ENCODE data around the gene PPP3R1. TPM values are rescaled to one million over a fixed set of nuclear protein-coding genes. Genes with fewer than 3 reads are reported as not detected.

The PPP3R1 gene
- total and polyA plus RNA-seq, 12 donors, result 11.8 to 169 (median 52.1) TPM

GRCh38 chr2:68189991-68190784 is 62.1 kb downstream of the PPP3R1 start:
- intact Hi-C loops (cut with DNase I), result no loop called here

GRCh38 chr2:68188831-68189230 is 63.5 kb downstream of the PPP3R1 start:
- intact Hi-C loops (cut with DNase I), result no loop called here
- peak overlapping the region in 1 of 4 donors; percentile 1 for H3K4me3 ChIP-seq
- TF ChIP-seq CTCF (IDR thresholded peaks at IDR 0.05) (no peak), POLR2A (IDR thresholded peaks at IDR 0.05) (no peak)
- peaks cover 0 to 12% of the 10 kb centered on the region in 2 donors for H3K36me3 ChIP-seq (replicated peaks in 1 of 2)
- H3K9me3 ChIP-seq (replicated peaks in 1 of 3), result no peaks in the 10 kb centered on the region
- DNase-seq, result no peak
- no peak overlapping the region for H3K27ac ChIP-seq
- H3K4me1 ChIP-seq (replicated peaks in 1 of 2), result peaks cover 15 to 46% of the 10 kb centered on the region in 2 donors
- no peaks in the 10 kb centered on the region for H3K27me3 ChIP-seq
- 53 to 60% (median 57%) methylated on average over 5 of the region's 5 CpGs for WGBS, 4 donors

More at GRCh38 chr2:68189991-68190784, 62.1 kb downstream of the PPP3R1 start:
- H3K4me1 ChIP-seq (replicated peaks in 1 of 2), result peaks cover 27 to 60% of the 10 kb centered on the region in 2 donors
- H3K27me3 ChIP-seq, result no peaks in the 10 kb centered on the region
- H3K27ac ChIP-seq, result no peak overlapping the region
- DNase-seq, result no peak
- H3K4me3 ChIP-seq, result no peak overlapping the region
- TF ChIP-seq POLR2A (IDR thresholded peaks at IDR 0.05), result no peak
- no peak for TF ChIP-seq CTCF (IDR thresholded peaks at IDR 0.05)
- H3K36me3 ChIP-seq (replicated peaks in 1 of 2), result peaks cover 0 to 12% of the 10 kb centered on the region in 2 donors
- H3K9me3 ChIP-seq (replicated peaks in 1 of 3), result no peaks in the 10 kb centered on the region
- 90 to 95% (median 93%) methylated on average over 15 of the region's 15 CpGs for WGBS, 4 donors

- Histone ChIP-seq H3K4me1 (replicated peaks in 1 of 2) (peaks cover 2 to 31% of the 10 kb centered on the region in 2 donors), H3K36me3 (replicated peaks in 1 of 2) (peaks cover 0 to 12% of the 10 kb centered on the region in 2 donors), H3K4me3 (no peak overlapping the region), H3K9me3 (replicated peaks in 1 of 3) (no peaks in the 10 kb centered on the region), H3K27ac (no peak overlapping the region), H3K27me3 (no peaks in the 10 kb centered on the region)
- intact Hi-C loops (cut with DNase I), result no loop called here
- no peak for TF ChIP-seq POLR2A (IDR thresholded peaks at IDR 0.05)
- TF ChIP-seq CTCF (IDR thresholded peaks at IDR 0.05), result no peak
- DNase-seq, result no peak
- WGBS, 4 donors, result 16 to 29% (median 22%) methylated on average over 1 of the region's 1 CpG
These were observed 65.0 kb downstream of the PPP3R1 start for GRCh38 chr2:68187329-68187728.

GRCh38 chr2:68185541-68186164 is 66.7 kb downstream of the PPP3R1 start:
- Histone ChIP-seq H3K4me1 (replicated peaks in 1 of 2) (peaks cover 0 to 18% of the 10 kb centered on the region in 2 donors), H3K36me3 (replicated peaks in 1 of 2) (peaks cover 0 to 16% of the 10 kb centered on the region in 2 donors), H3K27ac (no peak overlapping the region), H3K4me3 (no peak overlapping the region), H3K9me3 (replicated peaks in 1 of 3) (no peaks in the 10 kb centered on the region), H3K27me3 (no peaks in the 10 kb centered on the region)
- intact Hi-C loops (cut with DNase I), result no loop called here
- 53 to 64% (median 59%) methylated on average over 5 of the region's 5 CpGs for WGBS, 4 donors
- TF ChIP-seq CTCF (IDR thresholded peaks at IDR 0.05) (peak in 5 of 6 experiments; percentile 9 to 46 (median 30)), POLR2A (IDR thresholded peaks at IDR 0.05) (no peak)
- DNase-seq, result peak in 3 of 7 donors; percentile 16 to 46 (median 19)
